K562 (cell line): Measurements from ENCODE around the gene LITAF. TPM values are rescaled to one million over a fixed set of nuclear protein-coding genes. Genes with fewer than 3 reads are reported as not detected.

Experiments used
- BRF1 ChIP-seq: IDR thresholded peaks from 3 replicates; pipeline ENCODE4 v1.6.1; 2011; ENCODE audit warnings: borderline replicate concordance, mild to moderate bottlenecking; ENCODE audit not compliant: insufficient read length; ENCODE audit errors: extremely low read depth
- CHCHD3 ChIP-seq: fragments of 250-450 bp; sonication (Bioruptor Pico); IDR thresholded peaks from 2 replicates; pipeline ENCODE4 v2.1.2; 2022; ENCODE audit warnings: mild to moderate bottlenecking
- DIDO1 ChIP-seq: fragments of 450-650 bp; IDR thresholded peaks from 2 replicates; pipeline ENCODE4 v1.6.1; 2016; ENCODE audit warnings: low read depth, missing biosample characterization, missing genetic modification characterization
- KDM4B ChIP-seq, 2 experiments: fragments of 450-650 bp in 1 of 2; sonication (generic) in 1 of 2; IDR thresholded peaks; 2 replicates each; pipeline ENCODE4 v1.6.1; 2016 to 2017; ENCODE audit warnings: borderline replicate concordance in 2 of 2, antibody characterized with exemption in 1 of 2, low read depth in 1 of 2, mild to moderate bottlenecking in 1 of 2
- KLF10 ChIP-seq: fragments of 250-450 bp; sonication (Bioruptor Pico); IDR thresholded peaks from 2 replicates; pipeline ENCODE4 v1.6.1; 2021; ENCODE audit warnings: matching md5 sums
- LEF1 ChIP-seq: fragments of 450-650 bp; IDR thresholded peaks from 2 replicates; pipeline ENCODE4 v1.6.1; 2016; ENCODE audit warnings: mild to moderate bottlenecking
- MCM7 ChIP-seq, 2 experiments: fragments of 450-650 bp; IDR thresholded peaks; 2 replicates each; pipeline ENCODE4 v1.6.1; 2016 to 2018
- PML ChIP-seq: IDR thresholded peaks from 2 replicates; pipeline ENCODE4 v1.6.1; 2012; ENCODE audit warnings: low read length, inconsistent platforms
- SLC30A9 ChIP-seq: fragments of 250-450 bp; sonication (Bioruptor Pico); IDR thresholded peaks from 2 replicates; pipeline ENCODE4 v1.8.0; 2022; ENCODE audit warnings: mild to moderate bottlenecking, moderate library complexity
- U2AF1 ChIP-seq: fragments of 200-400 bp; formaldehyde crosslinking; optimal IDR thresholded peaks from 2 replicates; pipeline ENCODE3; 2017; ENCODE audit warnings: mild to moderate bottlenecking, low read depth, low read length, moderate library complexity
- ZBED1 ChIP-seq: IDR thresholded peaks from 2 replicates; pipeline ENCODE4 v1.6.1; 2014
- ZNF24 ChIP-seq: fragments of 450-650 bp; IDR thresholded peaks from 2 replicates; pipeline ENCODE4 v1.6.1; 2016
- ZNF586 ChIP-seq: fragments of 450-650 bp; formaldehyde crosslinking; conservative IDR thresholded peaks from 2 replicates; pipeline ENCODE4 v1.4.0; 2020; ENCODE audit warnings: mild to moderate bottlenecking, moderate library complexity
- ZNF644 ChIP-seq: fragments of 200-800 bp; sonication (Bioruptor generic); IDR thresholded peaks from 2 replicates; pipeline ENCODE4 v1.6.1; 2016; ENCODE audit warnings: low read depth, missing genetic modification characterization, missing compliant biosample characterization
- ZZZ3 ChIP-seq: fragments of 450-650 bp; IDR thresholded peaks from 2 replicates; pipeline ENCODE4 v1.6.1; 2016; ENCODE audit warnings: antibody characterized with exemption, mild to moderate bottlenecking, moderate library complexity
- polyA plus RNA-seq, 8 experiments: library from polyadenylated mRNA; depleted of rRNA in 4 of 8; stranded (reverse) in 5 of 8; unstranded in 3 of 8; fragments of >200 nt; fragmentation: Nextera tagmentation in 2 of 8; fragmentation: Illumina TruSeq in 1 of 8; extraction: Ambion mirVana in 2 of 8; extraction: Trizol in 1 of 8; gene quantifications; 2 replicates each; pipeline versions ENCODE4 v1.2.1 to v1.2.3, GENCODE V29; 2011 to 2014; ENCODE audit warnings: inconsistent platforms in 1 of 8, missing spikeins in 1 of 8
- total RNA-seq, 7 experiments: library from RNA; depleted of rRNA in 6 of 7; stranded (reverse); fragments of >200 nt in 6 of 7; fragmentation: Illumina TruSeq in 2 of 7; extraction: Trizol in 2 of 7; gene quantifications; 2 replicates each; pipeline versions ENCODE4 v1.2.1 to v1.2.3, GENCODE V29; 2011 to 2021; ENCODE audit warnings: low replicate concordance in 1 of 7
- TF ChIP-seq, protein P1 (sequence below): fragments of 250-450 bp; sonication (Bioruptor Pico); IDR thresholded peaks from 2 replicates; pipeline ENCODE4 v1.4.0; 2020
- TF ChIP-seq, protein P2 (sequence below), 2 experiments: IDR thresholded peaks in 1 of 2; conservative IDR thresholded peaks in 1 of 2; 2 replicates each; pipeline ENCODE4 v1.6.1; 2016; ENCODE audit warnings: low read depth in 2 of 2, mild to moderate bottlenecking in 1 of 2, missing compliant biosample characterization in 1 of 2, missing genetic modification characterization in 1 of 2, moderate library complexity in 1 of 2
- TF ChIP-seq, protein P3 (sequence below), 2 experiments: fragments of 450-650 bp in 1 of 2; sonication (generic) in 1 of 2; formaldehyde crosslinking in 1 of 2; IDR thresholded peaks in 1 of 2; conservative IDR thresholded peaks in 1 of 2; 2 replicates each; pipeline versions ENCODE4 v1.6.1 to v1.8.1; 2016 to 2023; ENCODE audit warnings: mild to moderate bottlenecking in 2 of 2, moderate library complexity in 2 of 2, inconsistent platforms in 1 of 2, missing genetic modification reagents in 1 of 2

The LITAF gene
- total and polyA plus RNA-seq, 9 of the 15 experiments (the other 6 are each of a cell fraction or from before 2014, with no cell fraction given) = 4.1 to 17.8 (median 11.9) TPM

DNA sequence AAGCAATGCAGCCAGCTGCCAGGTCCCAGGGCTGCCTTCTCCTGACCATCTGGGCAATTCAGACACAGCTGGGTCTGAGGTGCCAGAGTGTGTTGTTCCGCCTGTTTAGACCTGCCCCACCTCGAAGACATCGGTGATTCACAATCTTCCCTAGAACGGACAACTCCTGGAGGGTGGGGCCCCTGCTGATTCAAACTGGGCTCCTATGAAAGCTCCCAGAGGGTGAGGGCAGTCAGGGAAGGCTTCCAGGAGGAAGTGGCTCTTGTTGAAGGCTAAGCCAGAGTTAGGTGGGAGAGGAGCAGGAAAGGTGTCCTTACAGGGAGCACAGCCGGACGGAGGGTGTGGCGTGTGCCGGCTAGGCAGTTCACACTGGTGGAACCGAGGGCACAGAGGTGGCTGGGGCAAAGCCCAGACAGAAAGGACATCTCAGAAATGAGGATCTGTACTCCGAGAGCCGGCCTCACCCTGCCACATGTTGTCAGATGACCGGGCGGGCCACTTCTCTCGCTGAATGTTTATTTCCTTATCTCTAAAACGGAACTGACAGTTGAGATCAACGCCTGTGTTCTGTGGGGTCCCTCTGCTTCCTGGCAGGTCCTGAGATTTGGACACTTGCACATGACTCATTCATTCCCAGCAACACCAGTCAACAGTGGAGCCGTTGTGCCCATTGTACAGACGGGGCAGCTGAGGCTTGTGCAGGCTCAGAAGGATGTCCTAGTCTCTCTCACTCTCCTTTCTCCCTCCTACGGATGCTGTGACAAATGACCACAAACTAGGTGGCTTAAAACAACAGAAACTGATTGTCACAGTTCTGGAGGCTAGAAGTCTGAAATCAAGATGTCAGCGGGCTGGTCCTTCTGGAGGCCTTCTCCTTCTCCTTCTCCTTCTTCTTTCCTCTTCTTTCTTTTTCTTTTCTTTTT is 26.9 kb upstream of the LITAF start (continued):
- TF ChIP-seq CHCHD3 (CRISPR knock-in tag) (no peak), U2AF1 (no peak), ZNF24 (peak; percentile 94), PML (no peak), SLC30A9 (CRISPR knock-in tag) (no peak), KDM4B (IDR thresholded peaks at IDR 0.05; ENCODE audit: borderline replicate concordance in 2 of 2, low read depth in 1 of 2) (peak in 1 of 2 experiments; percentile 44; a peak in 1 of 4 replicates), DIDO1 (tag) (no peak), KLF10 (CRISPR knock-in tag) (no peak), ZZZ3 (no peak), MCM7 (IDR thresholded peaks at IDR 0.05) (no peak), ZNF586 (CRISPR knock-in tag) (no peak), BRF1 (no peak), LEF1 (peak; percentile 80), ZBED1 (0 out of 2 replicates have a peak, but pooled peaks have one; percentile 27), ZNF644 (peak; percentile 62; the same call in 1 of the 2 replicates)
- TF ChIP-seq, protein P1, sequence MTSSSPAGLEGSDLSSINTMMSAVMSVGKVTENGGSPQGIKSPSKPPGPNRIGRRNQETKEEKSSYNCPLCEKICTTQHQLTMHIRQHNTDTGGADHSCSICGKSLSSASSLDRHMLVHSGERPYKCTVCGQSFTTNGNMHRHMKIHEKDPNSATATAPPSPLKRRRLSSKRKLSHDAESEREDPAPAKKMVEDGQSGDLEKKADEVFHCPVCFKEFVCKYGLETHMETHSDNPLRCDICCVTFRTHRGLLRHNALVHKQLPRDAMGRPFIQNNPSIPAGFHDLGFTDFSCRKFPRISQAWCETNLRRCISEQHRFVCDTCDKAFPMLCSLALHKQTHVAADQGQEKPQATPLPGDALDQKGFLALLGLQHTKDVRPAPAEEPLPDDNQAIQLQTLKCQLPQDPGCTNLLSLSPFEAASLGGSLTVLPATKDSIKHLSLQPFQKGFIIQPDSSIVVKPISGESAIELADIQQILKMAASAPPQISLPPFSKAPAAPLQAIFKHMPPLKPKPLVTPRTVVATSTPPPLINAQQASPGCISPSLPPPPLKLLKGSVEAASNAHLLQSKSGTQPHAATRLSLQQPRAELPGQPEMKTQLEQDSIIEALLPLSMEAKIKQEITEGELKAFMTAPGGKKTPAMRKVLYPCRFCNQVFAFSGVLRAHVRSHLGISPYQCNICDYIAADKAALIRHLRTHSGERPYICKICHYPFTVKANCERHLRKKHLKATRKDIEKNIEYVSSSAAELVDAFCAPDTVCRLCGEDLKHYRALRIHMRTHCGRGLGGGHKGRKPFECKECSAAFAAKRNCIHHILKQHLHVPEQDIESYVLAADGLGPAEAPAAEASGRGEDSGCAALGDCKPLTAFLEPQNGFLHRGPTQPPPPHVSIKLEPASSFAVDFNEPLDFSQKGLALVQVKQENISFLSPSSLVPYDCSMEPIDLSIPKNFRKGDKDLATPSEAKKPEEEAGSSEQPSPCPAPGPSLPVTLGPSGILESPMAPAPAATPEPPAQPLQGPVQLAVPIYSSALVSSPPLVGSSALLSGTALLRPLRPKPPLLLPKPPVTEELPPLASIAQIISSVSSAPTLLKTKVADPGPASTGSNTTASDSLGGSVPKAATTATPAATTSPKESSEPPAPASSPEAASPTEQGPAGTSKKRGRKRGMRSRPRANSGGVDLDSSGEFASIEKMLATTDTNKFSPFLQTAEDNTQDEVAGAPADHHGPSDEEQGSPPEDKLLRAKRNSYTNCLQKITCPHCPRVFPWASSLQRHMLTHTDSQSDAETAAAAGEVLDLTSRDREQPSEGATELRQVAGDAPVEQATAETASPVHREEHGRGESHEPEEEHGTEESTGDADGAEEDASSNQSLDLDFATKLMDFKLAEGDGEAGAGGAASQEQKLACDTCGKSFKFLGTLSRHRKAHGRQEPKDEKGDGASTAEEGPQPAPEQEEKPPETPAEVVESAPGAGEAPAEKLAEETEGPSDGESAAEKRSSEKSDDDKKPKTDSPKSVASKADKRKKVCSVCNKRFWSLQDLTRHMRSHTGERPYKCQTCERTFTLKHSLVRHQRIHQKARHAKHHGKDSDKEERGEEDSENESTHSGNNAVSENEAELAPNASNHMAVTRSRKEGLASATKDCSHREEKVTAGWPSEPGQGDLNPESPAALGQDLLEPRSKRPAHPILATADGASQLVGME (CRISPR knock-in tag) = peak; percentile 21; the same call in 1 of the 2 replicates
- TF ChIP-seq, protein P2, sequence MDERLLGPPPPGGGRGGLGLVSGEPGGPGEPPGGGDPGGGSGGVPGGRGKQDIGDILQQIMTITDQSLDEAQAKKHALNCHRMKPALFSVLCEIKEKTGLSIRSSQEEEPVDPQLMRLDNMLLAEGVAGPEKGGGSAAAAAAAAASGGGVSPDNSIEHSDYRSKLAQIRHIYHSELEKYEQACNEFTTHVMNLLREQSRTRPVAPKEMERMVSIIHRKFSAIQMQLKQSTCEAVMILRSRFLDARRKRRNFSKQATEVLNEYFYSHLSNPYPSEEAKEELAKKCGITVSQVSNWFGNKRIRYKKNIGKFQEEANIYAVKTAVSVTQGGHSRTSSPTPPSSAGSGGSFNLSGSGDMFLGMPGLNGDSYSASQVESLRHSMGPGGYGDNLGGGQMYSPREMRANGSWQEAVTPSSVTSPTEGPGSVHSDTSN (CRISPR knock-in tag; IDR thresholded peaks at IDR 0.05; ENCODE audit: low read depth) = no peak
- TF ChIP-seq, protein P2 (tag; conservative IDR thresholded peaks at IDR 0.05; ENCODE audit: low read depth) = peak; percentile 45
- TF ChIP-seq, protein P3, sequence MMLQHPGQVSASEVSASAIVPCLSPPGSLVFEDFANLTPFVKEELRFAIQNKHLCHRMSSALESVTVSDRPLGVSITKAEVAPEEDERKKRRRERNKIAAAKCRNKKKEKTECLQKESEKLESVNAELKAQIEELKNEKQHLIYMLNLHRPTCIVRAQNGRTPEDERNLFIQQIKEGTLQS (IDR thresholded peaks at IDR 0.05) = peak; percentile 94
- TF ChIP-seq, protein P3 (CRISPR knock-in tag; conservative IDR thresholded peaks at IDR 0.05) = no peak
